Measurements from ENCODE around the gene NGFR.

NGFR gene

GRCh38 chr17:49518346-49519078 is 23.4 kb downstream of the NGFR start:
- DNase-seq = no peak

GRCh38 chr17:49519781-49520180 is 24.7 kb downstream of the NGFR start:
- DNase-seq = no peak

GRCh38 chr17:49520386-49521087 is 25.4 kb downstream of the NGFR start:
- DNase-seq = no peak

- DNase-seq = peak; percentile 47
Observed at GRCh38 chr17:49521088-49521450, 26.0 kb downstream of the NGFR start.

- peak; percentile 64 for DNase-seq
Observed at GRCh38 chr17:49521471-49522356, 26.6 kb downstream of the NGFR start.

- DNase-seq = no peak
Observed at GRCh38 chr17:49522357-49522890, 27.3 kb downstream of the NGFR start.

- DNase-seq = no peak
Observed at GRCh38 chr17:49523196-49523595, 28.1 kb downstream of the NGFR start.

- DNase-seq = no peak
Observed at GRCh38 chr17:49523706-49524472, 28.8 kb downstream of the NGFR start.

GRCh38 chr17:49524473-49525359 is 29.6 kb downstream of the NGFR start:
- no peak for DNase-seq

- DNase-seq = no peak
Observed at GRCh38 chr17:49525831-49526741, 31.0 kb downstream of the NGFR start.

GRCh38 chr17:49527927-49528651 is 33.0 kb downstream of the NGFR start:
- DNase-seq = no peak

GRCh38 chr17:49528966-49529365 is 33.9 kb downstream of the NGFR start:
- no peak for DNase-seq

GRCh38 chr17:49530118-49530517 is 35.0 kb downstream of the NGFR start:
- no peak for DNase-seq

- no peak for DNase-seq
Observed at GRCh38 chr17:49543860-49544259, 48.8 kb downstream of the NGFR start.

GRCh38 chr17:49545007-49545660 is 50.0 kb downstream of the NGFR start:
- DNase-seq = no peak

- DNase-seq = no peak
Observed at GRCh38 chr17:49545806-49546545, 50.9 kb downstream of the NGFR start.

- no peak for DNase-seq
Observed at GRCh38 chr17:49546546-49547535, 51.7 kb downstream of the NGFR start.

Data from MV-4-11 (cell line).